ENCODE data around the gene ATP2C1. TPM values are rescaled to one million over a fixed set of nuclear protein-coding genes. Genes with fewer than 3 reads are reported as not detected.

The ATP2C1 gene
- total RNA-seq, 4 donors from 2014 or later: 25.1 to 41.7 (median 26.4) TPM

DNA sequence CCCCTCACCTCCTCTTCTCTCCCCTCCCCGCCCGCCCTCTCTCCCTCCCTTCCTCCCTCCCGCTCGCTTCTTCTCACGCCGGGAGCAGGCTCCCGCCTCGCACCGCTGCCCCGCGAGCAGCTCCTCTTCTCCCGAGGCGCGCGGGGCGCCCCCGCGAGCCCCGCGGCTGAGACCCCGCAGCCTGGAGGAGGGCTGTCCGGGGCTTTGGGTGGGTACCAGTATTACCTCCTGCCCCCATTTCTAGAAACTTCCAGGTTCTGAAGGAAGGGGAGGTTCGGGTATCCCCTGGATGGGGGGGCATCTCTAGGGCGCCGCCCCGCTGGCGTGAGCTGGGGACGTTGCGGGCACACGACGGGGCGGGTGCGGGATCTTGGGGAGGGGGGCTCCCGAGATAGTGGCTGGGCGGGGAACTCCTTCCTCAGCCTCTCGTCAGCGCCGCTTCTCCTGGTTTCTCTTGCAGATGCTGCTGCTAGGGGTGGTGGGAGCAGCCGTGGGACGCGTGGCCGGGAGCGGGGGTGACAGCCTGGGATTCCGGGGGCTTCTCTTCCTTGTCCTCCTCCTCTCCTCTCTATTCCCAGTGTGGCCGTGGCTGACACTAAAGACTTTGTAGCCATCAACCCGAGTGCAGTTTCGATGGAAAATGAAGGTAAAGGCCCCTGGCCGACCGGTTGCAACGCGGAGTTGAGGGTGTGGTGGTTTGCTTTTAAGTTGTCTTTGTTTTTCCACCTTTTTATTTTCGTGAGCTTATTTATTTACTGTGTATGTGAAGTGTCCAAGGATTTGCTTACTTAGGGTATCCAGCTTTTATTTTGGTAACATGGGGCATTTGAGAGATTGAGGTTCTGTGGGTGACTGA lies 474 bp downstream of the ATP2C1 start:
- H3K27me3 ChIP-seq: no peaks in the 10 kb centered on the region
- in situ Hi-C loops (cut with MboI; ENCODE audit: low sequenced_read_pairs in 4 of 4) (loop anchor here in 3 of 4 donors (5.0 to 25.0 kb wide), 2 partner anchors 127 to 132 kb away; no protein-coding TSS in a partner anchor), intact Hi-C loops (cut with DNase I; ENCODE audit: low total_unique reads) (loop anchor here (10.0 kb wide), 1 partner anchor 490 kb away; the partner anchor contains the start of gene NUDT16)
- H3K27ac ChIP-seq: peak overlapping the region; percentile 91 to 98 (median 96)
- ATAC-seq (peak; percentile 8 to 30), DNase-seq (peak in 1 of 2 donors; percentile 33)
- no peaks in the 10 kb centered on the region for H3K9me3 ChIP-seq
- TF ChIP-seq, protein P1, sequence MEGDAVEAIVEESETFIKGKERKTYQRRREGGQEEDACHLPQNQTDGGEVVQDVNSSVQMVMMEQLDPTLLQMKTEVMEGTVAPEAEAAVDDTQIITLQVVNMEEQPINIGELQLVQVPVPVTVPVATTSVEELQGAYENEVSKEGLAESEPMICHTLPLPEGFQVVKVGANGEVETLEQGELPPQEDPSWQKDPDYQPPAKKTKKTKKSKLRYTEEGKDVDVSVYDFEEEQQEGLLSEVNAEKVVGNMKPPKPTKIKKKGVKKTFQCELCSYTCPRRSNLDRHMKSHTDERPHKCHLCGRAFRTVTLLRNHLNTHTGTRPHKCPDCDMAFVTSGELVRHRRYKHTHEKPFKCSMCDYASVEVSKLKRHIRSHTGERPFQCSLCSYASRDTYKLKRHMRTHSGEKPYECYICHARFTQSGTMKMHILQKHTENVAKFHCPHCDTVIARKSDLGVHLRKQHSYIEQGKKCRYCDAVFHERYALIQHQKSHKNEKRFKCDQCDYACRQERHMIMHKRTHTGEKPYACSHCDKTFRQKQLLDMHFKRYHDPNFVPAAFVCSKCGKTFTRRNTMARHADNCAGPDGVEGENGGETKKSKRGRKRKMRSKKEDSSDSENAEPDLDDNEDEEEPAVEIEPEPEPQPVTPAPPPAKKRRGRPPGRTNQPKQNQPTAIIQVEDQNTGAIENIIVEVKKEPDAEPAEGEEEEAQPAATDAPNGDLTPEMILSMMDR (IDR thresholded peaks at IDR 0.05 in 4 of 5, conservative IDR thresholded peaks at IDR 0.05 in 1 of 5): no peak
- peak; percentile 6 to 26 for TF ChIP-seq POLR2A (IDR thresholded peaks at IDR 0.05)
- H3K4me1 ChIP-seq: peaks cover 13 to 26% of the 10 kb centered on the region in 2 donors
- H3K4me3 ChIP-seq: peak overlapping the region; percentile 84 to 96 (median 92)
- H3K36me3 ChIP-seq: no peaks in the 10 kb centered on the region

DNA sequence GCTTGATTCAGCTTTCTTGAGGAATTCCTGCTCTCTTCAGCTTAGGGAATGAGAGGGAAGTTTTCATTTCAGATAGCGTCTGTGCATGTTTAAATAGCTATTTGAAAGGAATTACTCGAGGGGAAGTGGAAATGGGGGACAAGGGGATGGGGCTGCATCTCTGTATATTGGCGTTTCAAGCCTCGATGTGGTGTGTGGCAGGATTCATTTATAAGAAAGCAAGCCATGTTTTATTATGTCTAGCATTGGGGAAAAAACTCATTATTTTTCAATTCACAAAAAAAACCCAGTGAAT lies 1.0 kb downstream of the ATP2C1 start:
- peaks cover 16 to 26% of the 10 kb centered on the region in 2 donors for H3K4me1 ChIP-seq
- H3K27ac ChIP-seq: peak overlapping the region; percentile 91 to 98 (median 96)
- no peaks in the 10 kb centered on the region for H3K9me3 ChIP-seq
- DNase-seq (no peak), ATAC-seq (no peak)
- H3K4me3 ChIP-seq: peak overlapping the region; percentile 84 to 96 (median 92)
- intact Hi-C loops (cut with DNase I; ENCODE audit: low total_unique reads) (loop anchor here (10.0 kb wide), 1 partner anchor 490 kb away; the partner anchor contains the start of gene NUDT16), in situ Hi-C loops (cut with MboI; ENCODE audit: low sequenced_read_pairs in 4 of 4) (loop anchor here (5.0 to 25.0 kb wide), 3 partner anchors 128 to 133 kb away; no protein-coding TSS in a partner anchor)
- no peak for TF ChIP-seq POLR2A (IDR thresholded peaks at IDR 0.05)
- TF ChIP-seq, protein P1 (IDR thresholded peaks at IDR 0.05 in 4 of 5, conservative IDR thresholded peaks at IDR 0.05 in 1 of 5): no peak
- no peaks in the 10 kb centered on the region for H3K27me3 ChIP-seq
- H3K36me3 ChIP-seq: no peaks in the 10 kb centered on the region

DNA sequence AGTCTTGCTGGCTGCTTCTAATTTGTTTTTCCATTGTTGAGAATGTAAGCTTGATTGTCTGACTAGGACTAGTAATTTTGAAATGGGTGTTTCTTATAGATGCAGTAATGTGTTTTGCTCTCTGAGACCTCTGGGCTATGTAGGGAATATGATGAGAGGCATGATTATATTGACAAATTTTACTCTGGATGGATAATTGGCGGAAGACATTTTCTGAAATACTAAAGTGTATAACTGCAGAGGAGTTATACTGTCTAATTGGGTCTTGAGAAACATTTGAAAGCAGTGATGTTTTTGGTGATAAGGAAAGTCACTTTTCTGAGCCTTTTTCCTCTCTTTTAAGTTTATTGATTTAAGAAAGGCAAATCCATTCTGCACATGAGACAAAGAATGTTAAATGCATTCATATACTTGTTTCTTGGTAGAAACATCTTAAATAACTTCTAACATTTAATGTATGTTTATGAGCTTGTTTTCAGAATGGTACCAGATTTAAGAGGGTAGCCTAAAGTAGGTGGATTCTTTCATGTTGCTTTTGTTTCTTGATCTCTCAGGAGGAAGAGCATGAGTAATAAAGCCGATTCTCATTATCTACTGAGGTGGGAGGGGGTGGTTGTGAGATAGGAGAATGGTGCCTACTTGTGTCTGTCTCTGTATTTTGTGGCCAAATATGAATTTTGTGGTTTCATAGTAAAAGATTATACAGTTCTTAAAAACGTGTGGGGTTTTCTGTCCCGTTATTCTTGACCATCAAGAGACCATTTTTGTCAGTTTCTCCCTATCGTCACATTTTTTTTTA lies 2.0 kb downstream of the ATP2C1 start:
- intact Hi-C loops (cut with DNase I; ENCODE audit: low total_unique reads) (loop anchor here (10.0 kb wide), 1 partner anchor 489 kb away; the partner anchor contains the start of gene NUDT16), in situ Hi-C loops (cut with MboI; ENCODE audit: low sequenced_read_pairs in 4 of 4) (loop anchor here in 2 of 4 donors (5.0 to 25.0 kb wide), 2 partner anchors 134 kb away; no protein-coding TSS in a partner anchor)
- Histone ChIP-seq H3K4me1 (peaks cover 24 to 34% of the 10 kb centered on the region in 2 donors), H3K27me3 (no peaks in the 10 kb centered on the region), H3K27ac (no peak overlapping the region), H3K9me3 (no peaks in the 10 kb centered on the region), H3K4me3 (peak overlapping the region in 2 of 4 donors; percentile 84 to 96), H3K36me3 (no peaks in the 10 kb centered on the region)
- ATAC-seq (no peak), DNase-seq (no peak)
- TF ChIP-seq POLR2A (IDR thresholded peaks at IDR 0.05): no peak
- TF ChIP-seq, protein P1 (IDR thresholded peaks at IDR 0.05 in 4 of 5, conservative IDR thresholded peaks at IDR 0.05 in 1 of 5): no peak

DNA sequence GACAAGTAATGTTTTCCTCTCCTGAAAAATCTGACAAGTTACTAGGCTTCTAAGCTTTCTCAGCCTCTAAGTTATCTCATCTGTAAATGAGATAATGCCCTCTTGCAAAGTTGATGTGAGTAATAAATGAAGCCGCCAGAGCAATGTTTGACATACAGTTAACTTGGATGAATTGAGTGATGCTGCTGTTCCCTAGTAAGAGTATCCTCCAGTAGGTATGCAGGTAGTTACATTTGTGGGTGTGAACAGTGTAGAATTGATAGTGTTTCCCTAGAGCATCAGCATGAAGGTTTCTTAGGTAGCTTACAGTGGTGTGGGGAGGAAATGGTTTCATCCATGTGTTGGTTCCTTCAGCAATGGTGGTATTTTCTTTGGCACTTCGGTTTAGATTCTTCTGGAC lies 3.4 kb downstream of the ATP2C1 start:
- in situ Hi-C loops (cut with MboI; ENCODE audit: low sequenced_read_pairs in 4 of 4): loop anchor here in 2 of 4 donors (5.0 to 25.0 kb wide), 2 partner anchors 135 kb away; no protein-coding TSS in a partner anchor
- TF ChIP-seq, protein P1 (IDR thresholded peaks at IDR 0.05 in 4 of 5, conservative IDR thresholded peaks at IDR 0.05 in 1 of 5): no peak
- TF ChIP-seq POLR2A (IDR thresholded peaks at IDR 0.05): no peak
- Histone ChIP-seq H3K9me3 (no peaks in the 10 kb centered on the region), H3K27me3 (no peaks in the 10 kb centered on the region), H3K27ac (no peak overlapping the region), H3K36me3 (no peaks in the 10 kb centered on the region), H3K4me3 (no peak overlapping the region), H3K4me1 (peaks cover 35 to 45% of the 10 kb centered on the region in 2 donors)
- intact Hi-C loops (cut with DNase I; ENCODE audit: low total_unique reads): loop anchor here (10.0 kb wide), 1 partner anchor 487 kb away; the partner anchor contains the start of gene NUDT16
- DNase-seq (no peak), ATAC-seq (no peak)

Measured in gastrocnemius medialis (tissue), 4 donors.